ENCODE measurements around the gene GARIN3.
A peak's percentile ranks its signal among the peaks of the same experiment; 100 is the strongest.
"Not testable (repeated sequence)": the region's sequence is repeated elsewhere in the genome, so short reads cannot be mapped to it uniquely, and the experiment has no call there.

Gene GARIN3

DNA sequence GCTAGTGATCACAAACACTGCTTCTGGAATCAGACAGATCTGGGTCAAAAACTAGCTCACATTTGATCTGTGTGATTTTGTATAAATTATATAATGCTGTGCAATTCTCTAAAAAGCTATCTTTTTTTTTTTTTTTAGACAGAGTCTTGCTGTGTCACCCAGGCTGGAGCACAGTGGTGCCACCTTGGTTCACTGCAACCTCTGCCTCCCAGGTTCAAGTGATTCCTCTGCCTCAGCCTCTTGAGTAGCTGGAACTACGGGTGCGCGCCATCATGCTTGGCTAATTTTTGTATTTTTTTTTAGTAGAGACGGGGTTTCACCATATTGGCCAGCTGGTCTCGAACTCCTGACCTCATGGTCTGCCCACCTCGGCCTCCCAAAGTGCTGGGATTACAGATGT is 19.1 kb upstream of the GARIN3 start:
- DNase-seq (ENCODE audit: low spot score): not testable (repeated sequence)

DNA sequence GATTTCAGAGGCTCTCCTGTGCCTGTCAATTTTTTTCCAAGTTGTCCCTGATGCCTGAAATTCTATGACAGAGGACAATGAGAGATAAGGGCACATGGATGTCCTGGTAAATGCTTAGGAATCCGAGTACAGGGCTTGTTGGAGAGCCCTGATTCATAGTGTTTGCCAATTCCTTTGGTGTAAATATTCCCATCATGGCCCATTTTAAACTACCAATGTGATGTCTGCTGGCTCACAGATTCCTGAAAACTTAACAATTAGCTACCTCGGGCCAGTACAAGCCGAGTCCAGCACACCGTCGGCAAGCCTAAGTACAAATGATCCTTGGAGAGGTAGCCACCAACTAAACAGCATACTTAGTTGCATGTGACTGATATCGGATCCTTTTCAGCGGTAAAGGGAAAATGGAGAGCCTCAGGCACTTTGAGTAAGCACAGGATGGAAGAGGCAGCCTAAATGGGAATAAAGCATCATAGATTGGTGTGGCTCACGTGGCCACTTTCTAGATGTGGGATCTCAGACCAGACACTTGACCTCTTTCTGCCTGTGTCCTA is 18.1 kb upstream of the GARIN3 start:
- DNase-seq (ENCODE audit: low spot score): no peak

DNA sequence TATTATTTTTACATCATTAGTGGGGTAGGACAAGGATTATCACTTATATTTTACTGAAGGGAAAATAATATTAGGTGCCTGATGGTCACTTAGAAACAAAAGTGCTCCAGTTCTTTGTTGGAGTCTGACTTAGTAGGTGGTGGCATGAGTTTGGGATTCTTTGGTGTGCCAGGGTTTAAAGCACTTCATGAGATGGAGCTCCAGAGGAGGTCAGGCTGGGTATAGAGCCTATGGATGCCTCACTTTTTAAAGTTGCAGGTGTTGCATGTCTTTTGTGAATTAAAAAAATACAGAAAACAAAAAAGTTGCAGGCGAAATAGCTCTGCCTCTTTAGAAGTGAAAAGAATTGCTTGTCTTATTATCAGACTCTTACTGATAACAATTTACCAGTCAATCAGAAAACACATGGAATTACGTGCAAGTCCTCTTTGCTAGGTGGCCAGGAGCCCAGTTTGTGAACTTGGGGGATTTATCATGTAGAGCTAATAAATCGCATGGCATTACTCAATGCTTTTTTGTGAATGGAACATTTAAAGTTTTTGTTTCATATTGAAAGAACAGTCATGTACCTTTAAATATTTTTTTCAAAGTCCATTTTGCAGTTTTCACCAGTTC is 16.2 kb upstream of the GARIN3 start:
- DNase-seq (ENCODE audit: low spot score): no peak

DNA sequence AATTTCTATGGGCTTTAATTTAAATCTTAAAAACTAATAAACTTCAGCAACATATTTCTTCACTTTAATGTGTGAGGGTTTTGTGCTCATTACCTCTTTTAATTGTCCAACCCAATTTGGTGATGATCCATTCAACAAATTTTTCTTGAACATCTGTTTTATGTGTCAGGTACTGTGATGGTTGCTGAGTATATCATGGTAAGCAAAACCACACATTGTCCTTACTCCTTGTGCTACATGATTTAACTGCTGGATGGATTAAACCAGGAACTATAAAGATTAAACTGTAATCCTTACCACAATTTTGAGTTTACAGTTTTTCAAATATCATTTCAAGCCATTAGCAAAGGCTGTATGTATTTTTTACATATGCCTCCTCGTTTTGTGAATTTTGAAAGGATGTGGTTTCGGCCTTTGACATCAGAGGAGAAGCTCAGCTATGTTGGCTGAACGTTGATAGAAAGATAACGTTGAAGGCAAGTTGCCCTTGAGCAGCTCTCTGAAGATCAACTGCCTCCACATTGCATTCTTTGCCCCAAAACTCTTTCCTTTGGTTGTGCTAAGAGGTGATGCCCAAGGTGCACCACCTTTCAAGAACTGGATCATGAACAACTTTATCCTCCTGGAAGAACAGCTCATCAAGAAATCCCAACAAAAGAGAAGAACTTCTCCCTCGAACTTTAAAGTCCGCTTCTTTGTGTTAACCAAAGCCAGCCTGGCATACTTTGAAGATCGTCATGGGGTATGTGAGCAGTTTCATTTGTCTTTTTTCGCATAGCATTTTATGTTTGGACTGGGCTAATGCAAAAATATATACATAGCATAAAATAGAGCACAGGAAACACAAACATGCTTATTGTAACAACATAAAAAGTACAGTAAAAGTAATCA is 14.6 kb upstream of the GARIN3 start, which contains the start of gene ITK:
ITK (plus strand) TSS at position 467 of the 891 bp plus-strand sequence; CDS start at position 605, 138 bp downstream.
- no peak for DNase-seq (ENCODE audit: low spot score)

DNA sequence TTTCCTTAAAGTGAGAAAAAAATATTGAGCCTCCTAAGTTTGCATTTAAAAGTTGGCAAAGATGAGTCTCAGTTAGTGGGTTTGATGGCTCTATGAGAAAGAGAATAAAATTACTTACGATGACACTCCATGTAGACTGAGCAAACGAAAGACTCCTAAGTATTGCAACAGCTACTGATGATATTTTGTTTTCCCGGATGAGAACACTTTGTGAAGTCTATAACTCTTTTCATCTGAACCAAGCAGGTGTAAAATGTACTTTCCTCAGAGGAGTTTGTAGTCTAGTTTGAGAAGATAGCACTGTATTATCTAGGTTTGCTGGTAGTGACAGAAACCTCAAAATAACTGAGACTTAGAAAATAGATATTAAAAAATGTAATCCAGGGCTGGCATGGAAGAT is 12.9 kb upstream of the GARIN3 start:
- no peak for DNase-seq (ENCODE audit: low spot score)

DNA sequence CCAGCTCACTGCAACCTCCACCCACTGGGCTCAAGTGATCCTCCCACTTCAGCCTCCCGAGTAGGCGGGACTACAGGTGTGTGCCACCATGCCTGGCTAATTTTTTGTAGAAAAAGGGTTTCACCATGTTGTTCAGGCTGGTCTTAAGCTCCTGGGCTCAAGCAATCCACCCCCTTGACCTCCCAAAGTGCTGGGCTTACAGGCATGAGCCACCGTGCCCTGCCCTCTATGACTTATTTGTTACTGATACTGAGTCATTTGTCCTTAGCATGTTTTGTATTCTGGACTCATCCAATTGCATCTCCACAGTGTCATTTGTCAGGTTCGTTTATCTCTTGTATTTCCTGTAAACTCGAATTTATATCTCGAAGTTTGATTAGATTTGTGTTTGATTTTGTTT is 11.9 kb upstream of the GARIN3 start:
- DNase-seq (ENCODE audit: low spot score): no peak

DNA sequence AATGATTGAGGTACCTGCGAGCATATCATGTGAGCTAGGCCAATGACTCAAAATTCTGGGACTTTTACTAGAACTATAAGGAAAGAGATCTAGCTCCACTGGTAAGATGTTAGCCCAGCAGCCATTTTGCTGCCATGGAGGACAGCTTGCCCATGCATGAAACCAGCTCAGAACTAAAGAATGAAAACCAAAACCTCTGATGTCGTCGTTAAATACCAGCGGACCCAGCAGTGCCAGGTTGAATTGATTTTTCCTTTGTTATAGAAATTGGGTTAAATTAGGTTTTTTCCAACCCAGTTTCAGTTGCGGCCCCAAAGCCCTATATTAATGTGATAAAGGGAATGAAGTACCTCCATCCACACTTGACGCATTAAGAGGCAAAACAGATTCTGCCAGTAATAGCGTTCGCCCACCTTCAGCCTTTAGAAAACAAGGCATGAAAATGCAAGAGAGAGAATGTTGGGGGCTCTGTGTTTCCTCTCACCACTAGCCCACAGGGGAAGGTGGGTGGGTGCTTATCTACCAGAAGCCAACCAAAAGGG is 9.1 kb upstream of the GARIN3 start:
- DNase-seq (ENCODE audit: low spot score): no peak

DNA sequence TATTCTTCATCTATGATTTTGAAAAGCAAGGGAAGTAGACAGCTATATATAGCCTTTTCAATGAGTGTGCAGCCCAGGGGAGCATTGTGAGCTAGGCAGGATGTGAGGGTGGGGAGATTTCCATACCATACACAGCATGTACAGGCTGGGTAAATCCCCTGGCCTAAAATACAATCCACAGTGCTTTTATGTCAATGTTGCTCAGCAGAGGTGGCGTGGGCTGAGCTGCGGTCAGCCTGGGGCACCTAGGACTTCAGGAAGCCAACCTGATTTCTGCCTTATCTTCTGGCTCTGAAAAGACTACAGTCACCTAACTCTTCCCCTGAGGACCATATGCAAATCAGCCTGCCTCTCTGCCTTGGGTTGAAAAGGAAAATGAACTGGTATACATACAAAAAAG is 6.3 kb upstream of the GARIN3 start:
- no peak for DNase-seq (ENCODE audit: low spot score)

DNA sequence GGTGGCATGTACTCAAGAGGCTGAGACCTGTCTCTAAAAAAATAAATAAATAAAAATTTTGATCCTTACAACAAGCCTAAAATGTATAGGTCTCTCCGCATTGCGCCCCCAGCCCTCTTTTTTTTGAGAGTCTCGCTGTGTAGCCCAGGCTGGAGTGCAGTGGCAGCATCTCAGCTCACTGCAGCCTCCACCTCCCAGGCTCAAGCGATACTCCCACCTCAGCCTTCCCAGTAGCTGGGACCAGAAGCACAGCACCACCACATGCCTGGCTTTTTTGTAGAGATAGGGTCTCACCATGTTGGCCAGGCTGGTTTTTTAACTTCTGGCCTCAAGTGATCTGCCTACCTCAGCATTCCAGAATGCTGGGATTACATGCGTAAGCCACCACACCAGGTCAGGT is 2.2 kb upstream of the GARIN3 start:
- DNase-seq (ENCODE audit: low spot score): no peak

DNA sequence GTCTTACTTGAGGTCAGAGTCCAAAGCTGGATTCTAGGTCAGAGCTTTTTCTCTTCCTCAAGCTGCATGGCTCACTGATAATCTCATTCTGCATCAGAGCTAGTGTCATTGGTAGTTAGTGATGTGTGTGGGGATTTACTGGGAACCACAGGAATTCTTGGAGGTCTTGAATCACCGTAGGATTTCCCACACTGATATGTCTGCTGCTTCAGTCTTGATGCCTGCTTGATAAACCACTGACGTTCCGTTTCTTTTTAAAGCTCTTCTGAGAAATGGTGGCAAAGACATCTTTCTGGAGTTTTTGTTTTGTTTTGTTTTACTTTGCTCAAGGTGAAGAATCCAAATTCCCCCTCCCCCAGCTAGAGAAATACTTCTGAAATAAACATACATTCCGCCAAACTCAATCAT is 1.2 kb upstream of the GARIN3 start:
- no peak for DNase-seq (ENCODE audit: low spot score)

DNA sequence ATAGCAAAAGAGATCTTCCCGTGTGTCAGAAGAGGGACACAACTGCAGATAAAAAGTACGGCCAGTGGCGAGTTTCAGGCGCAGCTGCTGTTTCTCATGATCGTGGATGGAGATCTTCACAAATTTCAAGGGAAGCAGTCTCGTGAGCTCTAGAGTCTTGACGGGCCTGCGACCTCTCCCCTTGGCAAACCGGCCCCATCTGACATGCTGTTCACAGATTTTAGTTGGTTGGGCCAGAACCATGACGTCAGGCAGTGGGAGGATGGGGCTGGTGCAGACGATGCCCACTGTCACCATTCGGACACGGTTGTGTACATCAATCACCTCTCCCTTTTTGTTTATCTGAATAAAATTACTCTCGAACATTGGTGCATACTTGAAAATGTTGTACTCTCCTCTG is 396 bp downstream of the GARIN3 start:
- DNase-seq (ENCODE audit: low spot score): no peak

DNA sequence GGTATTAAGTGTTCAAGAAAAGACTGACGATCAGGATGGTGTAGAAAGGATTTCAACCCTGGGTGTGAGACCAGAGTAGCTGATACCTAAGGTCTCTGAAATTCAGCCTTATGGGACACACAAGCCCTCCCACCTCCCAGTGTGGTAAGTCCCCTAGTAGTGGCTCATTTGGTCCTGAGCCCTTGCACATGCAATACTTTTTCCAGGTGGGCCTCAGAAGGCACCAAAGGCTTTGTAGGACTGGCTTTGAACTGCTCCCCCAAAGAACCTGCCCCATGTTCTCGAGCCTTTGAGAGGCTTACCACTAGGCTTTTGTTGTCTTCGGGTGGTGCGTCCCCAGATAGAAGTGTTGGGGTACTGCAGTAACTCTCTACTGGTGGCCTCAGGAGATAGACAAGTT is 803 bp downstream of the GARIN3 start:
- DNase-seq (ENCODE audit: low spot score): no peak

DNA sequence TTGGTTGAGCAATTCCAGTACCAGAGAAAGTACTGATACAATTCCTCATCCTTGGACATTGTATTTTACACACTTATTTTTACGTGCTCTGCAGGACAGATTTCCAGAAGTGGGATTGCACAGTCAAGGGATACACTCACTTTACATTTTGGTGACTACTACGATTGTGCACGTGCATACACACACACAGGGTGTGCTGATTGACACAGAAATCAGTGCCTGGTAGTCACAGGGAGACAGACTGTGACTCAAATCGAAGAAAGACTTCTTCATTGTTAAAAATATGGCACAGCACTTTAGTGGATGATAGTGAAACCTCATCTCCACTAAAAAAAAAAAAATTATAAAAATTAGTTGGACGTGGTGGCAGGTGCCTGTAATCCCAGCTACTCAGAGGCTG is 1.5 kb downstream of the GARIN3 start:
- DNase-seq (ENCODE audit: low spot score): no peak

DNA sequence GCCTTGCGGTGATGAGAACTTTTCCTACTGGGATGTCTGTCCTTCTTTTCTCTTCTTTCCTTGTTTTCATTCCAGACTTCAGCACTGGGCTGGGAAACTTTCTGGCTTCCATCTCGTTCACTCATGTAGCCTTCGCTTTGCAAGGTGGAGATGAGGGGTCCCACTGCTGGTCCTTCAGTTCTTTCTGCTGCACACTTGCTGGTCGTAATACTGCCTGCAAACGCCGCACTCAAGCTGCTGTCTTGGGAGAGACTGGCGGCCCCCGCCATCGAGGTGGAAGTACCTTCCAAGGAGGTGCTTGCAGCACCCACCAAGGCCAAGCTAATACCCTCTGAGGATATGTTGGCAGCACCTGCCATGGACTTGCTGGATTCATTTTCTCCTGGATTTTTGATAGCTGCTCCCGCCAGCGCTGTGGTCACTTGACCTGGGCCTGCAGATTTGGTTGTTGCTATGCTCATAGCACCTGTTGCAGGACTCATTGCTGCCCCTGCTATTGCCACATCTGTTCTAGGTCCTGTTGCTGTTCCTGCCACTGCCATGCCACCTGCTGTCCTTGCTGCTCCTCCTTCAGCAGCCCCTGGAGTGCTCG is 3.0 kb downstream of the GARIN3 start:
- DNase-seq (ENCODE audit: low spot score): no peak

DNA sequence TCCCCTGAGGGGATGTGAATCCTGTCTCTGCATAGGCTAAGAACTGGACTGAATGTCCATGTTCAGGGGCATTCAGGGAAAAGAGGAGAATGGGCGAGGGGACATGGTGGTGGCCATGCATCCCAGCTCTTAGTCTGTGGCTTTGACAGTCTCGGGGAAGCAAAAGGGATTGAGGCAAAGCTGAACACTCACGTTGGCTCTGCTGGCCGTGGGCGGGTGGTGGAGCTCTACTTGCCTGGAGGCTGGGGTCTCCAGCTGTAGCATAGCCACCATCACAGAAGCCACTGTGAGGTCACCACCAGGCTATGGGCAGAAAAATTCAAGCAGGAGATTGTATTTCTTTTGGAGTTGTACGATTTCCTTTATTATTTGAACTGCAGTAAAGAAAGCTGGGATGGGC is 4.1 kb downstream of the GARIN3 start:
- DNase-seq (ENCODE audit: low spot score): no peak

DNA sequence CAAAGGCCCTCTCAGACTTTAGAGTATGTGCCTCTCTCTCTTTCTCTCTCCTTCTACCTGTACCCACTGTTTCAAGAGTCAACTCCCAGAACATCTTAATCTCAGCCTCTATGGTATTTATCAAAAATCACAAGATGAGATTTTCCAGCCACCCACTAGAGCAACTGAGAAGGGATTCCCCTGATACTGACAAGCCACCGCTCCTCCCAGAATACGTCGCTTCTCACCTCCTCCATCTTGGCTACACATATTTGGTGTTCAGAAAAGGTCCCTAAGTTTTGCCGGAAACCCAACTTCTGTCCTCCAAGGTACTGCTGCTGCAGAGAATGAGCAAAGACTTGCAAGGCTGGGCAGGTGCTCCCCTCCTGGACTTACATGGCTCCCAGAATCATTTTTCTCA is 6.1 kb downstream of the GARIN3 start:
- DNase-seq (ENCODE audit: low spot score): no peak

DNA sequence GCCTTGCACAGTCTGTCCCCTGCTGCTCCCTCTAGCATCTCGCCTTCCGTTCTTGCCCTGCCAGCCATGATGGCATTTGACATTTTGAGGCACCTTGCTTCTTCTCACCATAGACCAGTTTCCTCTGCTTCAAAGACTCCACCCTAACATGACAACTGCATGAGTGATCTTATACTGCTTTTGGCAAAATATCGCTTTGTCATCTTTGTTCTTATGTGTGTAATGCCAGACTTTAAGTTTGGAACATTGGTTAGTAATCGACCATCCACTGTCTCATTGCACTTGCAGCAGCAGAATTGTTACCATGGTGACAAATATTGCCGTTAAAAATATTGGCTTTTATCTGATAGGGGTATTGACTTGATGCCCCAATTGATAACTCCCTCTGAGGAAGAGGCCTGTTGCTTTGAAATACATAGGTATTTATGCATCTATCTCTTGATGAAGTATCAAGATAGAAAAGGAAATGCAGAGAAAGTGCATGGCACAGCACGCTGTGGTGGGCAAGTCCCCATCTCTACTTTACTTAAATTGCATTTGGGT is 6.8 kb downstream of the GARIN3 start:
- DNase-seq (ENCODE audit: low spot score): no peak

DNA sequence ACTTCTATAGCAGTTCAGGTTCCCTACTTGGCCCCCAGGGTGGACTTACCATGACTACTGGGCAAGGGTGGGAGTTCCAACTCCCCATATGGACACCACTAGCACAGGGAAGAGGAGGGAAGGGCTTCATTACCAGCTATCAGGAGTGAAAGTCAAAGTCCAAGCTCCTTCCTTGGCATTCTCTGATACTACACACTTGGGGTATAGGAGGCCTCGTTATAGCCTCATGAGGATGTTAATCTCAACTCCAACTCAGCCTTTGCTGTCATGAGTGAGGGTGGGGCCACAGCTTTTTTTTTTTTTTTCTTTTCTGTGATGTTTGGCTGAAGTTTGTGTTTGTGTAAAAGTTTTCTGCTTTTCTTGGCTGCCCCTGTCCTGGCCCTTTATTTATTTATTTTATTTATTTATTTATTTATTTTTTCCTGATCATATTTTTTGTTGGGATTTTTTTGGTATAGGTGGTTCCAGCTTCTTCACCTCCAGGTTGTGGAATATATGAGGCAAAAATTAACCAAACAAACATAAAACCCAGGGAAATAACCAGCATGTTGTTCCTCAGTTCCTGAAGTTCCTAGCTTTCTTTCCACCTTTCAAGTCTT is 8.7 kb downstream of the GARIN3 start:
- DNase-seq (ENCODE audit: low spot score): no peak

DNA sequence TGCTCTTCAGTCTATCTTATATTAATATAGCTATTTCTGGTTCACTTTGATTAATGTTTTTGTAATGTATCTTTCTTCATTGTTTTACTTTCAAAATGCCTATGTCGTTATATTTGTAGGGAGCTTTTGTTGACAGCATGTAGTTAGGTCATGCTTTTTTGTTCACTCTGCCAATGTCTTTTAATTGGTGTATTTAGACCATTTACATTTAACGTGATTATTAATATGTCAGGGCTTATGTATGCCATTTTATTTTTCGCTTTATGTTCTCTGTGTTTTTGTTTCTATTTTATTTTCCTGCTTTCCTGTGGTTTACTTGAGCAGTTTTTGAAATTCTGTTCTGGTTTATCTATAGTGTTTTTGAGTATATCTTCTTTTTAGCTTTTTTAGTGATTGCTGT is 10.8 kb downstream of the GARIN3 start:
- no peak for DNase-seq (ENCODE audit: low spot score)

DNA sequence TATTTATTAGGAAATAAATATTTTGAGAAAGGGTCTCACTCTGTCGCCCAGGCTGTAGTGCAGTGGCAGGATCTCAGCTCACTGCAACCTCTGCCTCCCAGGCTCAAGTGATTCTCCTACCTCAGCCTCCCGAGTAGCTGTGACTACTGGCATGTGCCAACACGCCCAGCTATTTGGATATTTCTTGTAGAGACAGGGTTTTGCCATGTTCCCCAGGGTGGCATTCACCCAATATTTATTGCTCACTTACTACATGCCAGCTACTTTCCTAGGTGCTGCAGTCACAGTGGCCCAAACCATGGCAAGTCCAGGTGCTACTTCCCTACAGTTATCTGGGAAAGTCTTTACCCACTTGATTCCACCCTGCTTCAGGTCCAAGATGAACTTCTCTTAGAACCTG is 15.1 kb downstream of the GARIN3 start:
- DNase-seq (ENCODE audit: low spot score): no peak

DNA sequence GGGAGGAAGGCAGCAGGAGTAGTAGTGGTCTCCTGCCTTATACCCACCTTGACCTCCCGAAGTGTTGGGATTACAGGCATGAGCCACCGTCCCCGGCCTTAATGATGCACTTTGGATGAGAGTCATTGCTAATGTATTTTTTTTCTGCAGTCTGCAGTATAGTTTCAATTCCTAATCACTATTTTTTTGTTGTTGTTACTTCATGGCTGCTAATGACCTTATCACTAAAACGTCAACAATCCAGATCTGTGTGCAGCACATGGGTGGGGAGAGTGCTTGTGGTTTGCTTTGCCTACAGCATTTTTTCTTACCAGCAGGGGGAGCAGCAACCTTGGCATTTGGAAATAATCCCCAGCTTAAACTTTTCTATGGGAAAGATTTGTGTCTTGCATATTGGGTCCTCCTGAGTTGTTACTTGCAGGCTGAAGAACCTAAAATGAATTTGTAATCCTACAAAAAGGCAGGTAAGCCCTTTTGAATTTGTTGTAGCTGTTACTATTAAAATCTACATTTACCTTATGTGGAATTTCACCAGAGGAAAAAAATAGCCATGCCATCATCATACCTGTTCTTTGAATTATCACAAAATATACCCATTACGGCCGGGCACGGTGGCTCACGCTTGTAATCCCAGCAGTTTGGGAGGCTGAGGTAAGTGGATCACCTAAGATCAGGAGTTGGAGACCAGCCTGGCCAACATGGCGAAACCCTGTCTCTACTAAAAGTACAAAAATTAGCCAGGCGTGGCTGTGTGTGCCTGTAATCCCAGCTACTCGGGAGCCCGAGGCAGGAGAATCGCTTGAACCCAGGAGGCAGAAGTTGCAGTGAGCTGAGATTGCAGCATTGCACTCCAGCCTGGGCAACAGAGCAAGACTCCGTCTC is 17.1 kb downstream of the GARIN3 start:
- DNase-seq (ENCODE audit: low spot score): peak; percentile 66
